Fibroblast of villous mesenchyme (primary cell): ENCODE data around the gene EID2. TPM values are rescaled to one million over a fixed set of nuclear protein-coding genes. Genes with fewer than 3 reads are reported as not detected.

Experiments used
- DNase-seq: peaks from one replicate; pipeline ENCODE4 v3.0.0-alpha.2; 2010; ENCODE audit warnings: low read depth
- H3K4me3 ChIP-seq: 2 replicates; pipeline ENCODE4 v1.5.1; 2011; ENCODE audit warnings: low read depth, mild to moderate bottlenecking, low read length
- total RNA-seq: library from RNA; depleted of rRNA; stranded (reverse); fragments of >200 nt; gene quantifications from 2 replicates; pipeline ENCODE4 v1.2.3, GENCODE V29; 2012
- TF ChIP-seq, protein P1 (sequence below): IDR thresholded peaks from 2 replicates; pipeline ENCODE4 v1.5.1; 2012; ENCODE audit warnings: low read depth, mild to moderate bottlenecking, low read length; ENCODE audit not compliant: insufficient read depth

The EID2 gene, protein sequence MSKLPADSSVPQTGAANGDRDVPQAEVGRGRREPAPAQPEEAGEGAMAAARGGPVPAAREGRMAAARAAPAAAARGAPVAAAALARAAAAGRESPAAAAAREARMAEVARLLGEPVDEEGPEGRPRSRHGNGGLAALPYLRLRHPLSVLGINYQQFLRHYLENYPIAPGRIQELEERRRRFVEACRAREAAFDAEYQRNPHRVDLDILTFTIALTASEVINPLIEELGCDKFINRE
- 8.4 and 10.8 TPM in 2 replicates for total RNA-seq

DNA sequence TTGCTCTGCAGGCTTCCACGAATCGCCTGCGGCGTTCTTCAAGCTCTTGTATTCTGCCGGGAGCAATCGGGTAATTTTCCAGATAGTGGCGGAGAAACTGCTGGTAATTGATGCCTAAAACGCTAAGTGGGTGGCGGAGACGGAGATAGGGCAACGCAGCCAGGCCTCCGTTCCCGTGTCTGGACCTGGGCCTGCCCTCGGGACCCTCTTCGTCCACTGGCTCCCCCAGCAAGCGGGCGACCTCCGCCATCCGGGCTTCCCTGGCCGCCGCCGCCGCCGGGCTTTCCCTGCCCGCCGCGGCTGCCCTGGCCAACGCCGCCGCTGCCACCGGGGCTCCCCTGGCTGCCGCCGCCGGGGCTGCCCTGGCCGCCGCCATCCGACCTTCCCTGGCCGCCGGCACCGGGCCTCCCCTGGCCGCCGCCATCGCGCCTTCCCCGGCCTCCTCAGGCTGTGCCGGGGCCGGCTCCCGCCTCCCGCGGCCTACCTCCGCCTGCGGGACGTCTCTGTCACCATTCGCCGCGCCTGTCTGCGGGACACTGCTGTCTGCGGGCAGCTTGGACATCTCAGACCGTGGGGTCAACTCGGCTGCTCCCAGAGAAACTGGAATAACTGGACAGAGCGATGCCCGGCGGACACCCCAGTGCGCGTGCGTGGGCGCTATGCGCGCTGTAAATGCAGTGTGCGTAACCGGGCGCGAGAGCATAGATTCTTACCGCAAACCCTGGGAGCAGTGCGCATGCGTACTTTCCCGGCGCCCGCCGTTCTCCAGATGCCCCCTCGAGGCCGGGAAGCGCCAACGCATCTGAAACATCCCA is at the start of gene EID2:
TSS of gene EID2 (minus strand) at position 644 of the 815 bp plus-strand sequence. CDS start at position 562, 82 bp downstream.
- H3K4me3 ChIP-seq: peak within 1 kb of the TSS; percentile 85
- TF ChIP-seq, protein P1, sequence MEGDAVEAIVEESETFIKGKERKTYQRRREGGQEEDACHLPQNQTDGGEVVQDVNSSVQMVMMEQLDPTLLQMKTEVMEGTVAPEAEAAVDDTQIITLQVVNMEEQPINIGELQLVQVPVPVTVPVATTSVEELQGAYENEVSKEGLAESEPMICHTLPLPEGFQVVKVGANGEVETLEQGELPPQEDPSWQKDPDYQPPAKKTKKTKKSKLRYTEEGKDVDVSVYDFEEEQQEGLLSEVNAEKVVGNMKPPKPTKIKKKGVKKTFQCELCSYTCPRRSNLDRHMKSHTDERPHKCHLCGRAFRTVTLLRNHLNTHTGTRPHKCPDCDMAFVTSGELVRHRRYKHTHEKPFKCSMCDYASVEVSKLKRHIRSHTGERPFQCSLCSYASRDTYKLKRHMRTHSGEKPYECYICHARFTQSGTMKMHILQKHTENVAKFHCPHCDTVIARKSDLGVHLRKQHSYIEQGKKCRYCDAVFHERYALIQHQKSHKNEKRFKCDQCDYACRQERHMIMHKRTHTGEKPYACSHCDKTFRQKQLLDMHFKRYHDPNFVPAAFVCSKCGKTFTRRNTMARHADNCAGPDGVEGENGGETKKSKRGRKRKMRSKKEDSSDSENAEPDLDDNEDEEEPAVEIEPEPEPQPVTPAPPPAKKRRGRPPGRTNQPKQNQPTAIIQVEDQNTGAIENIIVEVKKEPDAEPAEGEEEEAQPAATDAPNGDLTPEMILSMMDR: peak; percentile 75
- DNase-seq: peak; percentile 95

DNA sequence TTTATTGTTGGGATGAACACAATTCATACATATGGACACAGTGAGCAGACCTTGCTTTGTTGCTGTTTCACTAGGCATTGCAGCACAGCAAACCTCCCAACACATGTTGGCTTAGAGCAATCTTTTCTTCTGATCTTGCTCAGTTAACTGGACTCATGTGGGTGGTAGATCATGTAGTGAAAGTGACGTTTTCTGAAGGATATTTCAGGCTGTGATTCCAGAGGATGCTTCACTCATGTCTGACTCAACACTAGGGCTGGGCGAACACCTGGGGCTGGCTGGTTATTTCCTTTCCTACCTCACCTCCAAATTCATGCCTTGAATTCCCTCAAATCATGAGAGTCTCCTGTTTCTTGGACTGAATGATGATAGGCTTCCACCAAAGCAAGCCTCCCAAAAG is 48.1 kb upstream of the EID2 start:
- TF ChIP-seq, protein P1: no peak
- DNase-seq: no peak
- H3K4me3 ChIP-seq: no peak overlapping the region

DNA sequence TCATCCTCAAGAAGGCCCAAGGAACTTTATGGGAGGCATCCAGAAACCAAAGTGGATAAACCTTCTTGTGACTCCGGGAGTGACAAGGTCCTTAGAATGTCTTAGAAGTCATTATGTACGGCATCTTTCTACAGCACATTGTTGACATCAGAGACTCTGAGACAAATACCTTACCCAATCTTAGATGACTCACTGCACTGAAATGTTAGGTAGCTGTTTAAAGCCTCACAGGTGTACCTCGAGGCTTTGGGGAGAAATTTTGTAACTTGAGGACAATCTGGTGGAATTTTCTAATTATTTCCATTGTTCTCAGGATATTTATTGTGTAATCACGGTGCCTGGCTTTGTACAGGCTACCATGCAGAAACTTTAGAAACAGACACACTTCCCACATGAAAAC is 47.5 kb upstream of the EID2 start:
- TF ChIP-seq, protein P1: no peak
- no peak overlapping the region for H3K4me3 ChIP-seq
- no peak for DNase-seq

DNA sequence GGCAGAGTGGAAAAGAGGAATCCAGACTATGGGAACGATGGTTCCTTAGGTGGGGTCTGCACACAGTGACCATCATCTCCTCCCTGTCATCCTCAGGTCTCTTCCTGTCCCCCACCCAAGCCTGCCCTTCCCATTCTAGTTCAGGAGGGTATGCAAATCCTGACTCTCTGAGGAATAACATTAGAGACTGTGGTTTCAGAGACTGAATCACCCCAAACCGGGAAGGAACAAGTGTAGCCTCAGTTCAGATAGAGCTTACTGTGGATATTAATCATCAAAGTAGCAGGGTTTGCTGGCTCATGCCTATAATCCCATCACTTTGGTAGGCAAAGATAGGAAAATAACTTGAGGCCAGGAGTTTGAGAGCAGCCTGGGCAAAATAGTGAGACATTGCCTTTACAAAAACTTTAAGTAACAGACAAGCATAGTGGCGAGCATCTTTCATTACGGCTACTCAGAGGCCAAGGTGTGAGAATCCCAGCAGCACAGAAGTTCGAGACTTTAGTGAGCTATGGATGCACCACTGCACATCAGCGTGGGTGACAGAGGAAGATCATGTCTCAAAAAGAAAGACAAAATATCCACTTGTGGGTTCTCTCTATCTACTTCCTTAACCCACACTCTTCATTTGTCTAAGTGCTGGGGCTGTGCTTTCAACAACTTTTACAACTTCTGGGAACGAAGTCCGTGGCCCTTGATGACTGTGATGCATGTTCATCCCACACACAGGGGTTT is 43.1 kb upstream of the EID2 start:
- no peak overlapping the region for H3K4me3 ChIP-seq
- TF ChIP-seq, protein P1: no peak
- no peak for DNase-seq

DNA sequence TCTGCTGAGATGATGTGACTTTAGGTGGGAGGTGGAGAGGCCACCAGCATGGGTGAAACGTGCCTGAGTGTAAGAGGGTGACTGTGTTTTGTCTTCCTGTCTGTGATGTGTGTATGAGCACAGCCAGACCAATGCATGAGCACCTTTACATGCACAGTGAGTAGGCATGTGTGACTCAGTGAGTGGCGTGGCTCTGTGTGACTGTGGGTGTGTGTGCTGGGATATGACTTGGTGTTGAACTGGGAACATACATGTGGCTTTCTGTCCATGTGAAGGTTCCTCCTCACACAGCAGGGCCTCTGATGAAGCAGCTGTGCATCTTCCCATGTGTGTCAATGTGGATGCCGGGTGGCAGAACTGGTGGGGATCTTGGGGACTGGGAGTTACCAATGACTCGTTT is 42.5 kb upstream of the EID2 start:
- DNase-seq: no peak
- no peak overlapping the region for H3K4me3 ChIP-seq
- TF ChIP-seq, protein P1: no peak

DNA sequence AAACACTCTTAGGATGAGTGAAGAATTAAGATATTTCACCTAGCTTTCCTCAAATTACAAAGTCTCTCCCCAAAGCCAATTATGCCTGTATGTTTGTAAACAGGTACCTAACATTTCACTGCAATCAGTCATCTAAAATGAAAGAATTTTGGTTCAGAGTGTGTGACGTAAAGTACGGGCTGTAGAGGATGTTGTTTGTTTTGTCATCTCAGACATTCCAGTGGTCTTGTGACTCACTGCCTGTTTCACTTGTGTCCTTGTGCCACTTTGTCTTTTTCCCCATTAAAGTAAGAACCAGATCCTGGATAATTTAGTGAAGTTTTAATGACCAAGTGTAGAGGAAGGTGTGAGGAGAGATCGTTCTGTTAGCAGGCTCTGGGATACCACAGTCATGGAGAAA is 28.6 kb upstream of the EID2 start:
- peak; percentile 27 for DNase-seq
- TF ChIP-seq, protein P1: no peak
- H3K4me3 ChIP-seq: no peak overlapping the region
